HL-60/S4 treated with retinoic acid at 250 ng/mL for 4 days and 3 days (cell line): ENCODE measurements around the gene RAB33A.

Experiments used
- in situ Hi-C: fragments of 300-500 bp; cut with MboI; formaldehyde crosslinking; loops from 2 replicates; pipeline ENCODE4 v1.7.0; 2022; ENCODE audit warnings: low sequenced_read_pairs

Gene RAB33A

DNA sequence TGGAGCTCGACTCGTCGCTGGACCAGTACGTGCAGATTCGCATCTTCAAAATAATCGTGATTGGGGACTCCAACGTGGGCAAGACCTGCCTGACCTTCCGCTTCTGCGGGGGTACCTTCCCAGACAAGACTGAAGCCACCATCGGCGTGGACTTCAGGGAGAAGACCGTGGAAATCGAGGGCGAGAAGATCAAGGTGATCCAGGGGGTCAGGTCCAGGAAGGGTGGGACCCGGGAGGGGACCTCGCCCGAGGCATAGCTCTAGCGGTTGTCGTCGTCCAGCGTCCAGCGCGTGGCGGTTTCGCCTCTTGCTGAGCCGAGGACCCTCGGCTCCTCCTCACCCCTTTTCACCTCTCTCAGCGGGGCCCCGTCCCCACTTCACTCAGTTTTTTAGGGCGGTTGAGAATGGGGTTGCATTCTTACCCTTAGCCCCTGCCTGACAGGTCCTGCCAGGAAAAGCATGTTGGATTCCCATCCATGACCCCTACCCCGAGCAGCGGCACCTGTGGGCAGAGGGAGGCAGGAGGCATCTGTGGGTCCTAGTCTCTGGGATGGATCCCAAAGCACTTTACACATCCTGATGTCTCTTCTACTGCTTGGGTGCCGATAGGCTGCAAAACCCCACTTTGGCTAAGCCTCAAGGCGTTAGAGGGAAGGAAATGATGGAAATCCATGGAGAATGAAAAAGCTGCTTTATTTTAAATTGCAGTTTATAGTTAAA lies 524 bp downstream of the RAB33A start:
- in situ Hi-C loops: no loop called here

- in situ Hi-C loops: no loop called here
Observed at GRCh38 chrX:130173190-130173895, 1.6 kb downstream of the RAB33A start.

DNA sequence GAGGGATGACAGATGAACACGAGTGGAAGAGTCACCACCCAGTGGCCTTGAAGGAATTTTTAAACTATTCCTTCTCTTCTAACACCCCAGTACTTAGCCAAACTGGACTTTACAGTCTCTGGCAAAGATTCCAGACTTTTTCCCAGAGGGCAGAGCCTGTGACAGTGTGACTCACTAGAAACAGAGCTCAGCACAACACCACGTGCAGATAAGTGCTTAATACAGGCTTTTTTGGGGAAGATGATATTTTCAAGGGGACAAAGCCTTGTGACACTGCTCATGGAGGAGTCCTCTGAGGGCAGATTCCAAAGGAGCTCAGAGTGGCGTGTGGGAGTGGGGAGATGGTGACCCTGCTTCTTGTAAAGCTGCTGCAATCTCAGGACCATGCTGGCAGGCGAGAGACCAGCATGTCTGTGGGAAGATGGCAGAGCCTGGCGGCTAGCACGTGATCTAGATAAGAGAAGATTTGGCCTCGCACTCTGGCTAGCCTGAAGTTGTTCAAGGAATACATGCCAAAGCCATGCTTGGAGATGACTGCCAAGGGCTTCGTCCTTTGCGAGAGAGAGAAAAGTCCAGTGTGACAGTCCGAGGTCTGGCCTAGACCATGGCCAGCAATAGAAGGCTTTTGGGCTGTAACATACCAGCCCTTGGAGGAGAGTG lies 2.4 kb downstream of the RAB33A start:
- in situ Hi-C loops: no loop called here

- in situ Hi-C loops: loop anchor here (25.0 kb wide), 1 partner anchor 563 kb away; no protein-coding TSS in a partner anchor
Observed at GRCh38 chrX:130174937-130175336, 3.2 kb downstream of the RAB33A start.

DNA sequence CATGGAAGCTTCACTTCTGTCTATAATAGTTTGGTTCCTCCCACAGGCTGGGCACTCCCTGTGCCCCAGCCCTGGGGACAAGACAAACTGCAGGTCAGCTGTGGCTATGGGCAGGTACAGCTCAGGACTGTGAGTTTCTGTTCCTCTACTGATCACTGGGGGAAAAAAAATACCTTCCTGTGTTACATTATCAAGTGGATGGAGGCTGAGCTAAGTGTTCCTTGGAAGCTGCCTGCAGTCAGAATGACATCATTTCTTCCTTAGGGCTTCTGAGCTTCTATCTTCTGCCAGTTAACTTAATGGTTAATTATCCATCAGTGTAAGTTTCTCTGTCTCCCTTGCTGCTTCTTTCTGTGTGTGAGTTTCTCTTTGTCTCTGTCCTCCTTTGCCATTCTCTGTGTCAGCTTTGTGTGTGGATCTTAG lies 4.6 kb downstream of the RAB33A start:
- in situ Hi-C loops: loop anchor here (25.0 kb wide), 1 partner anchor 564 kb away; no protein-coding TSS in a partner anchor

GRCh38 chrX:130176942-130177341 lies 5.2 kb downstream of the RAB33A start:
- in situ Hi-C loops: loop anchor here (25.0 kb wide), 1 partner anchor 565 kb away; no protein-coding TSS in a partner anchor

GRCh38 chrX:130179170-130179569 lies 7.4 kb downstream of the RAB33A start:
- in situ Hi-C loops: loop anchor here (25.0 kb wide), 1 partner anchor 567 kb away; no protein-coding TSS in a partner anchor

DNA sequence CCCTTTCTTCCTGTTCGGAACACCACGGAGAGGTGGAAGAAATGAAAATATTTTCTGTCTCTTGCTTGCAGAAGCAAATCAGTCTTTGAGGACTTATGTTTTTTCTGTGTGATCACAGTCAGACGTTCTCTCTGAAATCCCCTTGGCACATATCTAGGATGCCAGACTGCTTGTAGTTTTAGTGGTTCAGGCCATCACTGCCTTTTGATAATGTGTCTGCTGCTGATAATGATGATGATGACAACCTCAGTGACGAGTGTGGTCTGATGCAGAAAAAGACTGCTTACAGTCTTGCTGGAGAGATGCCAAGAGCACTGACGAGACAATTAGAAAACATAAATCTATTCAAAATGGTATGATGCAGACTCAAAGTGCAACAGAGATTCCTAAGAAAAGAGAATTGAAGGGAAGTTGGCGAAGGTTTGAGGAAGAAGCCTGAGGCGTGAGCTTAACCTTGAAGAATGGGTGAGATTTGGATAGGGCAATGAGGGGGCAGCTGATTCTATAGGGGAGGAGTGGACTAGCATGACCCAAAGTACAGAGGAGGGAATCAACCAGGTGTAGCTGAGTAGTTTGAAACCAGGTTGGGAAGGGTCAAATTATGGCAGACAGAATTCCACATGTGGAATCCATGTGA lies 7.9 kb downstream of the RAB33A start:
- in situ Hi-C loops: loop anchor here (25.0 kb wide), 1 partner anchor 567 kb away; no protein-coding TSS in a partner anchor

GRCh38 chrX:130184168-130184567 lies 12.4 kb downstream of the RAB33A start:
- in situ Hi-C loops: loop anchor here (25.0 kb wide), 1 partner anchor 572 kb away; no protein-coding TSS in a partner anchor

DNA sequence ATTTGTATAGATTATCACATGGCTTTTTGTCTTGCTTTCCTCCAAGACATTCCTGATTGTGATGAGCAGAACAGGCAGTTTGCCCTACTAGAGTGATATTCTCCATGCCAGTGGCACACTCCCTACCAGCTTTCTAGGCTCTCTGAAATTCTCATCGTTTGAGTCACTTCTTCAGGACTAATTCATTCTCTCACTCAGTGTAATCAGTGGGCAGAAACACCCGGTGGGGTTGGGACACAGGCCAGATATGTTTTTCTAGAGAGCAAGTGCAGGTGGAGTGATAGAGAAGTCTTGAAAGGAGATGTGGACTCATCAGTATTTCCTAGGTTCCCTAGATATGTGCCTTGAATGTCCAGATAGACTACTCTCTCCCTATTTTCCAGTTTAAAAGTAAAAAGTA lies 13.1 kb downstream of the RAB33A start:
- in situ Hi-C loops: loop anchor here (25.0 kb wide), 1 partner anchor 573 kb away; no protein-coding TSS in a partner anchor

- in situ Hi-C loops: loop anchor here (25.0 kb wide), 1 partner anchor 574 kb away; no protein-coding TSS in a partner anchor
Observed at GRCh38 chrX:130186651-130187050, 14.9 kb downstream of the RAB33A start.

GRCh38 chrX:130190801-130191200 lies 19.0 kb downstream of the RAB33A start:
- in situ Hi-C loops: loop anchor here (25.0 kb wide), 1 partner anchor 578 kb away; no protein-coding TSS in a partner anchor

DNA sequence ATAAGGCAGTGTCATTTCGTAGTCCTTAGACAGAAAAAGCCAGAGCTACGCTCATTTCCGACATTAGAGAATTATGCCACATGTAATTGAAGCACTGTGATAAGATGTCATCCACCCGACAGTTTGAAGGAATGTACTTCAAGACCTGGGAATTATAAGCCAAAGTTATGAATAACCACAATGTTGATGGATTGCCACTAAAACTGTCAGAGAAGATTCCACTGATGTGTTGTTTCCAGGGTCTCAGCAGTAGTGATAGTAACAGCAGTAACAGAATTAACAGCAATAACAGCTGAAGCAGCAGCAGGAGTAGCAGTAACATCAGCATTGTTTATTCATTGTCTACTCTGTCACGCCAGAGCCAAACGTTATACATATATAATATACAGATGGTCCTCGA lies 24.7 kb downstream of the RAB33A start:
- in situ Hi-C loops: loop anchor here (25.0 kb wide), 1 partner anchor 584 kb away; no protein-coding TSS in a partner anchor

DNA sequence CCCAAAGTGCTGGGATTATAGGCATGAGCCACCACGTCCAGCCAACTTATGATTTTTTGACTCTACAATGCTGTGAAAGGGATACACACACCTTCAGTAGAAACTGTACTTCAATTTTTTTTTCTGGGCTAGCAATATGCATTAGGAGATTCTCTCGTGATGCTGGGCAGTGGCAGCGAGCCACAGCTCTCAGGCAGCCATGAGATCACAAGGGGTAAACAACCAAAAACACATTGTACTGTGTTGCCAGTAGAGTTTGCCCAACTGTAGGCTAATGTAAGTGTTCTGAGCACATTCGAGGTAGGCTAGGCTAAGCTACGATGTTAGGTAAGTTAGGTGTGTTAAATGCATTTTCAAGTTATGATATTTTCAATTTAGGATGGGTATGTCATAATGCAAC lies 25.7 kb downstream of the RAB33A start:
- in situ Hi-C loops: loop anchor here (25.0 kb wide), 1 partner anchor 585 kb away; no protein-coding TSS in a partner anchor

- in situ Hi-C loops: no loop called here
Observed at GRCh38 chrX:130204647-130205046, 32.9 kb downstream of the RAB33A start.

GRCh38 chrX:130211415-130212186 lies 39.8 kb downstream of the RAB33A start:
- in situ Hi-C loops: no loop called here

- in situ Hi-C loops: no loop called here
Observed at GRCh38 chrX:130212371-130212770, 40.6 kb downstream of the RAB33A start.

- in situ Hi-C loops: no loop called here
Observed at GRCh38 chrX:130213376-130213775, 41.6 kb downstream of the RAB33A start.

- in situ Hi-C loops: no loop called here
Observed at GRCh38 chrX:130216320-130216719, 44.6 kb downstream of the RAB33A start.

DNA sequence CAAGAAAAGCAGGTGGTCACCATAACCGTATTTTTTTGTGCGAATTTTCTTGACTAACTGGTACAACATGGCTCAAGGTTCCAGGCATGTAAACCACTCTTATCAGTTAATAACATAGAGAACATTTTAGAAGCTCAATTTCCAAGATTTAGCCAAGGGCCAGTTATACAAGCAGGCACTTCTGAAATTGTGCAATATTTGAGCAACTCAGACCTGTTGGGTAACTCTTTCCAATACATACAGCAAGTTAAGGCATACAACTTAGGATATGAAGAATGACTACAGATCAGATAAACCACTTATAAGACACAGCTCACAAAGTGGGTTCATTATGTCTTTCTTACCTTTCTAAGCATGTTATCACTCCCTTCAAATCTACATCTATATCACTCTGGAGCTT lies 53.0 kb downstream of the RAB33A start:
- in situ Hi-C loops: no loop called here
